Fibroblast of lung (primary cell): ENCODE results near the gene SGSH. TPM values are rescaled to one million over a fixed set of nuclear protein-coding genes. Genes with fewer than 3 reads are reported as not detected.

Experiments
- DNase-seq, 2 donors: peaks; one replicate each; pipeline versions ENCODE4 v3.0.0 to v3.0.0-alpha.2; 2010; ENCODE audit warnings: low read depth in 2 of 2
- H2AFZ ChIP-seq: 2 replicates; pipeline ENCODE4 v1.5.1; 2012; ENCODE audit warnings: low read length, control low read depth, inconsistent platforms
- H3K27ac ChIP-seq: 2 replicates; pipeline ENCODE4 v1.5.1; 2011; ENCODE audit warnings: low read length, control low read depth; ENCODE audit not compliant: insufficient read depth
- H3K27me3 ChIP-seq: 2 replicates; pipeline ENCODE4 v1.5.1; 2011; ENCODE audit warnings: mild to moderate bottlenecking, low read length; ENCODE audit not compliant: control insufficient read depth, insufficient read depth
- H3K36me3 ChIP-seq: 2 replicates; pipeline ENCODE4 v1.5.1; 2011; ENCODE audit warnings: low read length; ENCODE audit not compliant: control insufficient read depth, insufficient read depth
- H3K4me1 ChIP-seq: 2 replicates; pipeline ENCODE4 v1.5.1; 2011; ENCODE audit warnings: low read length; ENCODE audit not compliant: control insufficient read depth, insufficient read depth; ENCODE audit errors: extremely low read depth
- H3K4me2 ChIP-seq: 2 replicates; pipeline ENCODE4 v1.5.1; 2011; ENCODE audit warnings: low read length, control low read depth; ENCODE audit not compliant: insufficient read depth; ENCODE audit errors: extremely low read depth
- H3K4me3 ChIP-seq, 4 experiments: fragments of 200-600 bp in 1 of 4; sonication (generic) in 1 of 4; replicated peaks in 1 of 4; 2 replicates each; pipeline ENCODE4 v1.5.1; 2011 to 2016; ENCODE audit warnings: low read length in 4 of 4, low read depth in 3 of 4, mild to moderate bottlenecking in 3 of 4, control low read depth in 2 of 4, inconsistent platforms in 1 of 4, mixed read lengths in 1 of 4; ENCODE audit not compliant: insufficient read depth in 1 of 4; ENCODE audit errors: control extremely low read depth in 1 of 4
- H3K79me2 ChIP-seq: 2 replicates; pipeline ENCODE4 v1.5.1; 2012; ENCODE audit warnings: mild to moderate bottlenecking, low read length, inconsistent platforms; ENCODE audit not compliant: control insufficient read depth, insufficient read depth
- H3K9ac ChIP-seq: 2 replicates; pipeline ENCODE4 v1.5.1; 2011; ENCODE audit warnings: mild to moderate bottlenecking, low read length, control low read depth; ENCODE audit not compliant: insufficient read depth
- H3K9me3 ChIP-seq: 2 replicates; pipeline ENCODE4 v1.5.1; 2012; ENCODE audit warnings: low read depth, low read length; ENCODE audit not compliant: control insufficient read depth, insufficient read depth
- H4K20me1 ChIP-seq: 2 replicates; pipeline ENCODE4 v1.5.1; 2011; ENCODE audit warnings: low read length; ENCODE audit not compliant: control insufficient read depth, insufficient read depth; ENCODE audit errors: extremely low read depth
- EZH2 ChIP-seq: IDR thresholded peaks from 2 replicates; pipeline ENCODE4 v1.5.1; 2012; ENCODE audit warnings: low read length, control low read depth, mild to moderate bottlenecking; ENCODE audit errors: missing control alignments
- polyA plus RNA-seq, 2 donors: library from polyadenylated mRNA; depleted of rRNA in 1 of 2; stranded (reverse) in 1 of 2; unstranded in 1 of 2; fragments of >200 nt; gene quantifications; 2 replicates each; pipeline ENCODE4 v1.2.1, GENCODE V29; 2011 to 2012; ENCODE audit warnings: missing spikeins in 1 of 2
- total RNA-seq: library from RNA; depleted of rRNA; stranded (reverse); fragments of >200 nt; gene quantifications from 2 replicates; pipeline ENCODE4 v1.2.1, GENCODE V29; 2014
- TF ChIP-seq, protein P1 (sequence below), 2 donors: IDR thresholded peaks in 1 of 2; conservative IDR thresholded peaks in 1 of 2; 1 replicate in 1 of 2; 2 replicates in 1 of 2; pipeline ENCODE4 v1.5.1; 2011 to 2012; ENCODE audit warnings: low read length in 2 of 2, control low read depth in 1 of 2, inconsistent platforms in 1 of 2, low read depth in 1 of 2, mild to moderate bottlenecking in 1 of 2

SGSH gene
- total and polyA plus RNA-seq, 2 donors (not counting 1 experiment from before 2014, with no cell fraction given): 26.9 to 57.2 TPM

DNA sequence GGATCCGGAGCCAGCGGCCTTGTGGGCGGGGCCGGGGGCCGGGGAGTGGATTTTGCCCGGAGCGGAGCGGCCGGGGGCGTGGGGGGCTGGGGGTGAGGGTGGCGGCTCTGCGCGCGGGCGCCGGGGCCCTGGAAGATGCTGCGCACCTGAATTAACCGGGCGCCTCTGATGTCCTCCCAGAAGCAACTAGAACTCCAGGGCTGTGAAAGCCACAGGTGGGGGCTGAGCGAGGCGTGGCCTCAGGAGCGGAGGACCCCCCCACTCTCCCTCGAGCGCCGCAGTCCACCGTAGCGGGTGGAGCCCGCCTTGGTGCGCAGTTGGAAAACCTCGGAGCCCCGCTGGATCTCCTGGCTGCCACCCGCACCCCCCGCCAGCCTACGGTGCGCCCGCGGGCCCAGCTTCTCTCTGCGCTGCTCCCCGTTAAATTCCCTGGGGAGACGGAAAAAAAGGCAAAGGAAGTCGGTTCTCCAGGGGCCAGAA is 643 bp upstream of the SGSH start:
- H3K36me3 ChIP-seq: peaks cover 12% of the 10 kb centered on the region
- peak overlapping the region; percentile 63 to 97 (median 84) for H3K4me3 ChIP-seq
- H2AFZ ChIP-seq: no peak overlapping the region
- H3K27me3 ChIP-seq: no peaks in the 10 kb centered on the region
- peak overlapping the region; percentile 76 for H3K9ac ChIP-seq
- H4K20me1 ChIP-seq: no peaks in the 10 kb centered on the region
- DNase-seq: no peak
- peak overlapping the region; percentile 97 for H3K4me2 ChIP-seq
- H3K79me2 ChIP-seq: peaks cover 12% of the 10 kb centered on the region
- H3K4me1 ChIP-seq: peaks cover 9% of the 10 kb centered on the region
- no peaks in the 10 kb centered on the region for H3K9me3 ChIP-seq
- no peak for TF ChIP-seq EZH2
- TF ChIP-seq, protein P1, sequence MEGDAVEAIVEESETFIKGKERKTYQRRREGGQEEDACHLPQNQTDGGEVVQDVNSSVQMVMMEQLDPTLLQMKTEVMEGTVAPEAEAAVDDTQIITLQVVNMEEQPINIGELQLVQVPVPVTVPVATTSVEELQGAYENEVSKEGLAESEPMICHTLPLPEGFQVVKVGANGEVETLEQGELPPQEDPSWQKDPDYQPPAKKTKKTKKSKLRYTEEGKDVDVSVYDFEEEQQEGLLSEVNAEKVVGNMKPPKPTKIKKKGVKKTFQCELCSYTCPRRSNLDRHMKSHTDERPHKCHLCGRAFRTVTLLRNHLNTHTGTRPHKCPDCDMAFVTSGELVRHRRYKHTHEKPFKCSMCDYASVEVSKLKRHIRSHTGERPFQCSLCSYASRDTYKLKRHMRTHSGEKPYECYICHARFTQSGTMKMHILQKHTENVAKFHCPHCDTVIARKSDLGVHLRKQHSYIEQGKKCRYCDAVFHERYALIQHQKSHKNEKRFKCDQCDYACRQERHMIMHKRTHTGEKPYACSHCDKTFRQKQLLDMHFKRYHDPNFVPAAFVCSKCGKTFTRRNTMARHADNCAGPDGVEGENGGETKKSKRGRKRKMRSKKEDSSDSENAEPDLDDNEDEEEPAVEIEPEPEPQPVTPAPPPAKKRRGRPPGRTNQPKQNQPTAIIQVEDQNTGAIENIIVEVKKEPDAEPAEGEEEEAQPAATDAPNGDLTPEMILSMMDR (conservative IDR thresholded peaks at IDR 0.05 in 1 of 2, IDR thresholded peaks at IDR 0.05 in 1 of 2; ENCODE audit: low read depth in 1 of 2, low read length in 2 of 2): no peak
- no peak overlapping the region for H3K27ac ChIP-seq

DNA sequence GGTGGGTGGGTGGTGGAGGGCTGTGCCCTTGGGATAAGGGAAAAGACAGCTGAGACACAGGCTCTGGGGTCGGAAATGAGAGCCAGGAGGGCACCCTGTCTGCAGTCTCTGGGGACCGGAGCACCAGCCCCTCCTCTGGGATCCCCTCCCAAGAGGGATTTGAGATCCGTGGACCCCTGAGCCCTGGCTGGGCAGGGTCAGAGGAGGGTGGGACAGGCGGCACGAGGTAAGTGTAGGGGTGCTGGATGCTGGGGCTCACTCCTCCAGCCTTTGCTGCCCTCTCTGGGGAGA is 425 bp downstream of the SGSH start:
- Histone ChIP-seq H3K36me3 (peaks cover 16% of the 10 kb centered on the region), H3K79me2 (peaks cover 12% of the 10 kb centered on the region), H3K4me1 (peaks cover 9% of the 10 kb centered on the region), H4K20me1 (no peaks in the 10 kb centered on the region), H3K27ac (peak overlapping the region; percentile 88), H3K4me2 (peak overlapping the region; percentile 96), H3K9me3 (no peaks in the 10 kb centered on the region), H3K4me3 (peak overlapping the region; percentile 74 to 97 (median 86)), H2AFZ (peak overlapping the region; percentile 53), H3K27me3 (no peaks in the 10 kb centered on the region), H3K9ac (peak overlapping the region; percentile 76)
- no peak for TF ChIP-seq EZH2
- TF ChIP-seq, protein P1 (conservative IDR thresholded peaks at IDR 0.05 in 1 of 2, IDR thresholded peaks at IDR 0.05 in 1 of 2; ENCODE audit: low read depth in 1 of 2, low read length in 2 of 2): no peak
- DNase-seq: no peak

GRCh38 chr17:80219013-80219762 is 945 bp downstream of the SGSH start:
- Histone ChIP-seq H3K9me3 (no peaks in the 10 kb centered on the region), H3K9ac (peak overlapping the region; percentile 76), H3K4me3 (peak overlapping the region; percentile 74 to 97 (median 86)), H3K36me3 (peaks cover 16% of the 10 kb centered on the region), H3K27ac (peak overlapping the region; percentile 88), H3K79me2 (peaks cover 12% of the 10 kb centered on the region), H2AFZ (peak overlapping the region; percentile 53), H4K20me1 (no peaks in the 10 kb centered on the region), H3K27me3 (no peaks in the 10 kb centered on the region), H3K4me2 (peak overlapping the region; percentile 96), H3K4me1 (peaks cover 9% of the 10 kb centered on the region)
- DNase-seq: peak; percentile 87 to 88
- TF ChIP-seq EZH2: no peak
- TF ChIP-seq, protein P1 (conservative IDR thresholded peaks at IDR 0.05 in 1 of 2, IDR thresholded peaks at IDR 0.05 in 1 of 2; ENCODE audit: low read depth in 1 of 2, low read length in 2 of 2): no peak
